ENCODE measurements around the gene MPP3.

DNA sequence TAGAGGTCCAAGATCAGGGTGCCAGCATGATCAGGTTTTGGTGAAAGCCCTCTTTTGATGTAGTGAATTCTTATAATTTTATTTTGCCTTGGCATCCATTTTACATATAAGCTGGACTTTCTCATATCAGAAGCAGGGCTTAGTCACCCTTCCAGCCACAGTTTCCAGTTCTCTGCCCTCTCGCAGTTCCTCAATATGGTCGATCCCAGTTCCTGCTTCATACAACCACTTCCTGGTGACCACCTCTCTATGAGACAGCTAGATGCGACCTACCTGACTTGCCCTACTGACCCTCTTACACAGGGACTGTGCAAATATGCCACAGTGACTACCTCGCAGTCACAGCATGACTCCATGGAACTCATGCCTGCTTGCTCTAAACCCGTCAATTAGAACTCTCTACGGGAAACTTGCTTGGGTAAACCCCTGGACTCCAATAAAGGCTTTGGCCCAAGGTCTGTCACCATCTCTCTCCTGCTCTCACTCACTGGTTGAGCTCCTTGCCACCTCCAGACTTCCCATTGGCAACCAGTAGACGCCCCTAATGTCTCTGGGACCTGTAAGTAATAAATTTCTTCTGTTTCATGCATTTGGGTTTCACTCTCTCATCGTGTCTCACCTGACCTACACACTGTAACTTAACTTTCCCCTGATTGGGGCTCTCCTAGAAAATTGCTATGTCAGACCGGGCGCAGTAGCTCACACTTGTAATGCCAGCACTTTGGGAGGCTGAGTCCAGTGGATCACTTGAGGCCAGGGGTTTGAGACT lies 35.5 kb upstream of the MPP3 start:
- TF ChIP-seq, protein P1, sequence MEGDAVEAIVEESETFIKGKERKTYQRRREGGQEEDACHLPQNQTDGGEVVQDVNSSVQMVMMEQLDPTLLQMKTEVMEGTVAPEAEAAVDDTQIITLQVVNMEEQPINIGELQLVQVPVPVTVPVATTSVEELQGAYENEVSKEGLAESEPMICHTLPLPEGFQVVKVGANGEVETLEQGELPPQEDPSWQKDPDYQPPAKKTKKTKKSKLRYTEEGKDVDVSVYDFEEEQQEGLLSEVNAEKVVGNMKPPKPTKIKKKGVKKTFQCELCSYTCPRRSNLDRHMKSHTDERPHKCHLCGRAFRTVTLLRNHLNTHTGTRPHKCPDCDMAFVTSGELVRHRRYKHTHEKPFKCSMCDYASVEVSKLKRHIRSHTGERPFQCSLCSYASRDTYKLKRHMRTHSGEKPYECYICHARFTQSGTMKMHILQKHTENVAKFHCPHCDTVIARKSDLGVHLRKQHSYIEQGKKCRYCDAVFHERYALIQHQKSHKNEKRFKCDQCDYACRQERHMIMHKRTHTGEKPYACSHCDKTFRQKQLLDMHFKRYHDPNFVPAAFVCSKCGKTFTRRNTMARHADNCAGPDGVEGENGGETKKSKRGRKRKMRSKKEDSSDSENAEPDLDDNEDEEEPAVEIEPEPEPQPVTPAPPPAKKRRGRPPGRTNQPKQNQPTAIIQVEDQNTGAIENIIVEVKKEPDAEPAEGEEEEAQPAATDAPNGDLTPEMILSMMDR (IDR thresholded peaks at IDR 0.05): no peak
- TF ChIP-seq POLR2A (IDR thresholded peaks at IDR 0.05) (no peak), EP300 (IDR thresholded peaks at IDR 0.05; ENCODE audit: low read depth) (no peak), POLR2AphosphoS5 (IDR thresholded peaks at IDR 0.05) (no peak)
